Peyer's patch (tissue), 4 donors: ENCODE data around the gene PARVB.

Experiments used
- POLR2A ChIP-seq, 2 donors: fragments of 450-650 bp; IDR thresholded peaks; one replicate each; pipeline ENCODE4 v1.5.1; 2017; ENCODE audit warnings: antibody characterized with exemption in 2 of 2, mild to moderate bottlenecking in 2 of 2, moderate library complexity in 2 of 2
- TF ChIP-seq, protein P1 (sequence below), 6 experiments: fragments of 450-650 bp in 4 of 6; fragments of 200-600 bp in 2 of 6; sonication (generic) in 1 of 6; IDR thresholded peaks; one replicate each; pipeline ENCODE4 v1.5.1; 2017 to 2019; ENCODE audit warnings: antibody characterized with exemption in 6 of 6, mild to moderate bottlenecking in 3 of 6, moderate library complexity in 1 of 6

- TF ChIP-seq, protein P1, sequence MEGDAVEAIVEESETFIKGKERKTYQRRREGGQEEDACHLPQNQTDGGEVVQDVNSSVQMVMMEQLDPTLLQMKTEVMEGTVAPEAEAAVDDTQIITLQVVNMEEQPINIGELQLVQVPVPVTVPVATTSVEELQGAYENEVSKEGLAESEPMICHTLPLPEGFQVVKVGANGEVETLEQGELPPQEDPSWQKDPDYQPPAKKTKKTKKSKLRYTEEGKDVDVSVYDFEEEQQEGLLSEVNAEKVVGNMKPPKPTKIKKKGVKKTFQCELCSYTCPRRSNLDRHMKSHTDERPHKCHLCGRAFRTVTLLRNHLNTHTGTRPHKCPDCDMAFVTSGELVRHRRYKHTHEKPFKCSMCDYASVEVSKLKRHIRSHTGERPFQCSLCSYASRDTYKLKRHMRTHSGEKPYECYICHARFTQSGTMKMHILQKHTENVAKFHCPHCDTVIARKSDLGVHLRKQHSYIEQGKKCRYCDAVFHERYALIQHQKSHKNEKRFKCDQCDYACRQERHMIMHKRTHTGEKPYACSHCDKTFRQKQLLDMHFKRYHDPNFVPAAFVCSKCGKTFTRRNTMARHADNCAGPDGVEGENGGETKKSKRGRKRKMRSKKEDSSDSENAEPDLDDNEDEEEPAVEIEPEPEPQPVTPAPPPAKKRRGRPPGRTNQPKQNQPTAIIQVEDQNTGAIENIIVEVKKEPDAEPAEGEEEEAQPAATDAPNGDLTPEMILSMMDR (IDR thresholded peaks at IDR 0.05) = no peak
- no peak for TF ChIP-seq POLR2A (IDR thresholded peaks at IDR 0.05)
Observed at GRCh38 chr22:44175676-44176075, 151.6 kb downstream of the PARVB start.
